A549 (cell line): ENCODE data around the gene WFS1. TPM values are rescaled to one million over a fixed set of nuclear protein-coding genes. Genes with fewer than 3 reads are reported as not detected.

ENCODE experiments used
- ATAC-seq, 2 experiments: fragments of 200-7000 bp in 1 of 2; fragments of >200 bp in 1 of 2; cut with Nextera tagmentation in 1 of 2; cut with Tn5 transposase in 1 of 2; 3 replicates each; pipeline versions ENCODE4 v1.8.0 to v1.9.1; 2018 to 2020; ENCODE audit warnings: mild to moderate bottlenecking in 1 of 2, moderate library complexity in 1 of 2
- CTCF ChIA-PET: fragments of 300-600 bp; sonication (Branson Sonifier 250); formaldehyde crosslinking; extraction: SDS; loops from one replicate; lab custom pipeline; 2021; ENCODE audit warnings: antibody characterized with exemption, inconsistent platforms; lab: Yijun Ruan, JAX
- POLR2A ChIA-PET: fragments of 350-600 bp; formaldehyde crosslinking; extraction: SDS; loops from one replicate; lab custom pipeline; 2021; ENCODE audit warnings: antibody characterized with exemption, inconsistent platforms; lab: Yijun Ruan, JAX
- DNase-seq, 2 experiments: peaks; one replicate each; pipeline versions ENCODE4 v3.0.0 to v3.0.0-alpha.2; 2011 to 2016; ENCODE audit warnings: low read depth in 1 of 2, low spot score in 1 of 2
- FAIRE-seq: peaks from 2 replicates; lab custom pipeline; 2011; peaks lifted over from hg19 to GRCh38; lab: Jason Lieb, UNC
- H3K27ac ChIP-seq, 2 experiments: fragments of >200 bp; sonication (Bioruptor Twin); formaldehyde crosslinking; 3 replicates each; pipeline ENCODE4 v1.5.1; 2016 to 2017
- H3K4me1 ChIP-seq: fragments of >200 bp; sonication (Bioruptor Twin); formaldehyde crosslinking; 3 replicates; pipeline ENCODE4 v1.6.1; 2016
- H3K4me2 ChIP-seq: fragments of >200 bp; sonication (Bioruptor Twin); formaldehyde crosslinking; 3 replicates; pipeline ENCODE4 v1.6.1; 2016
- H3K4me3 ChIP-seq: fragments of >200 bp; sonication (Bioruptor Twin); formaldehyde crosslinking; 3 replicates; pipeline ENCODE4 v1.5.1; 2016
- H3K9me3 ChIP-seq: fragments of >200 bp; sonication (Bioruptor Twin); formaldehyde crosslinking; 3 replicates; pipeline ENCODE4 v1.6.1; 2016
- BHLHE40 ChIP-seq: IDR thresholded peaks from 2 replicates; pipeline ENCODE4 v1.6.1; 2012; ENCODE audit warnings: low read depth, low read length, inconsistent platforms
- CBX8 ChIP-seq: fragments of 200-600 bp; sonication (generic); IDR thresholded peaks from 2 replicates; pipeline ENCODE4 v1.6.1; 2016
- CEBPB ChIP-seq, 2 experiments: fragments of >200 bp in 1 of 2; sonication (Bioruptor Twin) in 1 of 2; formaldehyde crosslinking in 1 of 2; IDR thresholded peaks; 2 replicates each; pipeline ENCODE4 v1.6.1; 2012 to 2016
- CHD4 ChIP-seq: fragments of 200-600 bp; sonication (generic); IDR thresholded peaks from 2 replicates; pipeline ENCODE4 v1.6.1; 2016; ENCODE audit warnings: antibody characterized with exemption, mild to moderate bottlenecking, borderline replicate concordance
- FOSL2 ChIP-seq, 2 experiments: fragments of 450-650 bp in 1 of 2; fragments of >200 bp in 1 of 2; sonication (Bioruptor Twin) in 1 of 2; formaldehyde crosslinking; IDR thresholded peaks; 2 replicates each; pipeline versions ENCODE4 v1.5.0 to v1.6.1; 2016 to 2020; ENCODE audit warnings: mild to moderate bottlenecking in 1 of 2, moderate library complexity in 1 of 2
- HEYL ChIP-seq: fragments of 250-450 bp; sonication (Bioruptor Pico); IDR thresholded peaks from 2 replicates; pipeline ENCODE4 v1.8.0; 2021; ENCODE audit warnings: mild to moderate bottlenecking, moderate library complexity
- HOXA7 ChIP-seq: fragments of 250-450 bp; sonication (Bioruptor Pico); IDR thresholded peaks from 2 replicates; pipeline ENCODE4 v1.5.0; 2020; ENCODE audit warnings: mild to moderate bottlenecking, moderate library complexity
- HOXB5 ChIP-seq: fragments of 250-450 bp; sonication (Bioruptor Pico); IDR thresholded peaks from 2 replicates; pipeline ENCODE4 v1.5.0; 2020; ENCODE audit warnings: mild to moderate bottlenecking, moderate library complexity
- JUN ChIP-seq, 2 experiments: fragments of >200 bp; sonication (Bioruptor Twin); formaldehyde crosslinking; IDR thresholded peaks; 2 replicates in 1 of 2; 3 replicates in 1 of 2; pipeline ENCODE4 v1.6.1; 2016 to 2017
- KDM1A ChIP-seq: fragments of 200-600 bp; sonication (generic); IDR thresholded peaks from 2 replicates; pipeline ENCODE4 v1.6.1; 2016; ENCODE audit warnings: low read depth, mild to moderate bottlenecking
- MYC ChIP-seq: IDR thresholded peaks from 2 replicates; pipeline ENCODE4 v1.6.1; 2012; ENCODE audit warnings: mild to moderate bottlenecking, inconsistent platforms, low read length, improper control_type of control experiment, borderline replicate concordance
- NR3C1 ChIP-seq: fragments of >200 bp; sonication (Bioruptor Twin); formaldehyde crosslinking; IDR thresholded peaks from 3 replicates; pipeline ENCODE4 v1.6.1; 2017
- POLR2AphosphoS2 ChIP-seq: conservative IDR thresholded peaks from 2 replicates; pipeline ENCODE4 v1.6.1; 2012; ENCODE audit warnings: low read length, improper control_type of control experiment, inconsistent platforms
- RAD21 ChIP-seq, 2 experiments: fragments of >200 bp in 1 of 2; sonication (Bioruptor Twin) in 1 of 2; formaldehyde crosslinking in 1 of 2; IDR thresholded peaks in 1 of 2; conservative IDR thresholded peaks in 1 of 2; 2 replicates in 1 of 2; 3 replicates in 1 of 2; pipeline ENCODE4 v1.6.1; 2012 to 2018; ENCODE audit warnings: inconsistent platforms in 1 of 2
- RFX5 ChIP-seq: fragments of 450-650 bp; IDR thresholded peaks from 2 replicates; pipeline ENCODE4 v1.7.1; 2014; ENCODE audit warnings: antibody characterized with exemption, mild to moderate bottlenecking, moderate library complexity
- RNF2 ChIP-seq: fragments of 200-600 bp; sonication (generic); IDR thresholded peaks from 2 replicates; pipeline ENCODE4 v1.6.1; 2016; ENCODE audit warnings: low read depth, mild to moderate bottlenecking, antibody characterized with exemption, moderate library complexity, borderline replicate concordance
- SREBF2 ChIP-seq: fragments of 450-650 bp; IDR thresholded peaks from 2 replicates; pipeline ENCODE4 v1.6.1; 2014; ENCODE audit warnings: mild to moderate bottlenecking, moderate library complexity
- ZSCAN20 ChIP-seq: fragments of 250-450 bp; sonication (Bioruptor Pico); IDR thresholded peaks from 2 replicates; pipeline ENCODE4 v1.8.0; 2022; ENCODE audit warnings: mild to moderate bottlenecking, moderate library complexity
- WGBS: methylation state at CpG from one replicate; pipeline ENCODE4 v1.1.6; 2017; ENCODE audit errors: missing lambda C conversion rate; 5-methylcytosine and 5-hydroxymethylcytosine counted together
- polyA plus RNA-seq, 4 experiments: library from polyadenylated mRNA; depleted of rRNA in 3 of 4; stranded (reverse); fragments of >200 nt; fragmentation: RNase III in 1 of 4; extraction: RNeasy Plus Mini Kit Qiagen cat#74134 plus additional on column Dnase treatment in 1 of 4; gene quantifications; 2 replicates in 3 of 4; 3 replicates in 1 of 4; pipeline ENCODE4 v1.2.3, GENCODE V29; 2011 to 2017
- TF ChIP-seq, protein P1 (sequence below): fragments of 200-600 bp; sonication (generic); IDR thresholded peaks from 2 replicates; pipeline ENCODE4 v1.6.1; 2016; ENCODE audit warnings: antibody characterized with exemption, mild to moderate bottlenecking, moderate library complexity
- TF ChIP-seq, protein P2 (sequence below): fragments of >200 bp; sonication (Bioruptor Twin); formaldehyde crosslinking; IDR thresholded peaks from 2 replicates; pipeline ENCODE4 v1.6.1; 2016
- TF ChIP-seq, protein P3 (sequence below): fragments of 250-450 bp; sonication (Bioruptor Pico); IDR thresholded peaks from 2 replicates; pipeline ENCODE4 v1.5.0; 2020; ENCODE audit warnings: low read depth, mild to moderate bottlenecking, moderate library complexity
- TF ChIP-seq, protein P4 (sequence below): fragments of 450-650 bp; IDR thresholded peaks from 2 replicates; pipeline ENCODE4 v1.6.1; 2014; ENCODE audit warnings: antibody characterized with exemption
- TF ChIP-seq, protein P5 (sequence below): fragments of >200 bp; sonication (Bioruptor Twin); formaldehyde crosslinking; IDR thresholded peaks from 3 replicates; pipeline ENCODE4 v1.6.1; 2016

Gene WFS1
- polyA plus RNA-seq, 2 of the 4 experiments (the other 2 are of a cell fraction) = 8.8 to 13.6 TPM

DNA sequence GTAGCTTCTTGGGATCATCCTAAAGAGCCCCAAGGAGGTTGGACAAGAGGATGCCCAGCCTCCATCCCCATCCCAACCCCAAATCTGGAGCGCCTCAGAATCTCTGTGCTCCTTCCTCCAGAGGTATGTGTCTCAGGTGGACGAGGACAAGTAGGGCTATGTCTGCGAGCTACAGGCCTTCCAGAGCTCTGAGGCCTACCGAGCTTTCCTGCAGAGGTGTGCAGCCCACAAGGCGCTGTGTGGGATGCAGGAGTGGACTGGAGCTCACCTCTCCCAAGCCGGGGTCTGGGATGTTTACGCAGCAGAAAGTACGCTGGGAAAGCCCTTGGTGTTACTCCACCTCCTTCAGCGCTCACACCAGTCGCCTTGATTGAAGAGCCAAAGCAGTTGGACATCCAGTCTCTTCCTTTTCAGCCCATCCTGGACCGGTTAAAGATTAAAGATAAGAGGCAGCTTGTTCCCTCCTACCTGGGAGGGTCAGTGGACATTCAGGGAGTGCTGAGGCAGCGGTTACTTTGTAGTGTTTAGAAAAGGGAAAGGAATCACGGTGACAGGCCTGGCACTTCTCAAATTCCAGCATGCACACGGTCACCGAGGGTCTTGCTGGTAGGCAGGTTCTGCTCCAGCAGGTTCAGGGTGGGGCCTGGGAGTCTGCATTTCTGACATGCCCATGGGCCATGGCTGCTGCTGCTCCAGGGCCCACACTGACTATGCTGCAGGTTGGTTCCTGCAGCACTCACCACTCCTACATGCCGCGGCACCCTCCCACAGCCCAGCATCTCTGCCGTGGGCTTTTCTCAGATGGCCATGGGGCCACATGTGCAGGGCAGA, 39.8 kb upstream of the WFS1 start (continued):
- TF ChIP-seq, protein P1, sequence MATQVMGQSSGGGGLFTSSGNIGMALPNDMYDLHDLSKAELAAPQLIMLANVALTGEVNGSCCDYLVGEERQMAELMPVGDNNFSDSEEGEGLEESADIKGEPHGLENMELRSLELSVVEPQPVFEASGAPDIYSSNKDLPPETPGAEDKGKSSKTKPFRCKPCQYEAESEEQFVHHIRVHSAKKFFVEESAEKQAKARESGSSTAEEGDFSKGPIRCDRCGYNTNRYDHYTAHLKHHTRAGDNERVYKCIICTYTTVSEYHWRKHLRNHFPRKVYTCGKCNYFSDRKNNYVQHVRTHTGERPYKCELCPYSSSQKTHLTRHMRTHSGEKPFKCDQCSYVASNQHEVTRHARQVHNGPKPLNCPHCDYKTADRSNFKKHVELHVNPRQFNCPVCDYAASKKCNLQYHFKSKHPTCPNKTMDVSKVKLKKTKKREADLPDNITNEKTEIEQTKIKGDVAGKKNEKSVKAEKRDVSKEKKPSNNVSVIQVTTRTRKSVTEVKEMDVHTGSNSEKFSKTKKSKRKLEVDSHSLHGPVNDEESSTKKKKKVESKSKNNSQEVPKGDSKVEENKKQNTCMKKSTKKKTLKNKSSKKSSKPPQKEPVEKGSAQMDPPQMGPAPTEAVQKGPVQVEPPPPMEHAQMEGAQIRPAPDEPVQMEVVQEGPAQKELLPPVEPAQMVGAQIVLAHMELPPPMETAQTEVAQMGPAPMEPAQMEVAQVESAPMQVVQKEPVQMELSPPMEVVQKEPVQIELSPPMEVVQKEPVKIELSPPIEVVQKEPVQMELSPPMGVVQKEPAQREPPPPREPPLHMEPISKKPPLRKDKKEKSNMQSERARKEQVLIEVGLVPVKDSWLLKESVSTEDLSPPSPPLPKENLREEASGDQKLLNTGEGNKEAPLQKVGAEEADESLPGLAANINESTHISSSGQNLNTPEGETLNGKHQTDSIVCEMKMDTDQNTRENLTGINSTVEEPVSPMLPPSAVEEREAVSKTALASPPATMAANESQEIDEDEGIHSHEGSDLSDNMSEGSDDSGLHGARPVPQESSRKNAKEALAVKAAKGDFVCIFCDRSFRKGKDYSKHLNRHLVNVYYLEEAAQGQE = no peak

DNA sequence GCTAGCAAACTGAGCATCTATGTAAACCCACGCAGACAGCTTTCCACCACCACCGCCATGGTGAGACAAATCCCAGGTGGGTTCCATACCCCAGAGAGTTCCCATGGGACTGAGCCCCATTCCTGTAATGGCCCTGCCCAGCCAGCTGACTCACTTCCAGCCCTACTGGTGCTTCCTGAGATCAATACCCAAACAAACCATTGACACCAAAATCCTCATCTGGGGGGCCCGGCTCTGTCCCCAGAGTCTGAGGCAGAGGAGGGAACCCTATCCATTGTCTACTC, 39.2 kb upstream of the WFS1 start:
- H3K9me3 ChIP-seq = no peaks in the 10 kb centered on the region
- H3K4me3 ChIP-seq = no peak overlapping the region
- 42% methylated on average over 2 of the region's 3 CpGs for WGBS
- no peak for DNase-seq
- ChIA-PET POLR2A (no interaction called here), CTCF (interaction anchor here (1.5 kb wide), 1 partner anchor 20 kb away, joined by 4 read pairs; no protein-coding TSS in a partner anchor)
- no peak overlapping the region for H3K4me2 ChIP-seq
- H3K27ac ChIP-seq = no peak overlapping the region
- TF ChIP-seq CBX8 = no peak
- TF ChIP-seq, protein P2, sequence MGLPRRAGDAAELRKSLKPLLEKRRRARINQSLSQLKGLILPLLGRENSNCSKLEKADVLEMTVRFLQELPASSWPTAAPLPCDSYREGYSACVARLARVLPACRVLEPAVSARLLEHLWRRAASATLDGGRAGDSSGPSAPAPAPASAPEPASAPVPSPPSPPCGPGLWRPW = no peak
- no peak for TF ChIP-seq RFX5
- TF ChIP-seq, protein P3, sequence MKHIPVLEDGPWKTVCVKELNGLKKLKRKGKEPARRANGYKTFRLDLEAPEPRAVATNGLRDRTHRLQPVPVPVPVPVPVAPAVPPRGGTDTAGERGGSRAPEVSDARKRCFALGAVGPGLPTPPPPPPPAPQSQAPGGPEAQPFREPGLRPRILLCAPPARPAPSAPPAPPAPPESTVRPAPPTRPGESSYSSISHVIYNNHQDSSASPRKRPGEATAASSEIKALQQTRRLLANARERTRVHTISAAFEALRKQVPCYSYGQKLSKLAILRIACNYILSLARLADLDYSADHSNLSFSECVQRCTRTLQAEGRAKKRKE (CRISPR knock-in tag) = no peak
- TF ChIP-seq FOSL2 (IDR thresholded peaks at IDR 0.05) = no peak
- no peak for TF ChIP-seq FOSL2 (CRISPR knock-in tag; IDR thresholded peaks at IDR 0.05)
- TF ChIP-seq HOXB5 (CRISPR knock-in tag) = no peak
- TF ChIP-seq, protein P4, sequence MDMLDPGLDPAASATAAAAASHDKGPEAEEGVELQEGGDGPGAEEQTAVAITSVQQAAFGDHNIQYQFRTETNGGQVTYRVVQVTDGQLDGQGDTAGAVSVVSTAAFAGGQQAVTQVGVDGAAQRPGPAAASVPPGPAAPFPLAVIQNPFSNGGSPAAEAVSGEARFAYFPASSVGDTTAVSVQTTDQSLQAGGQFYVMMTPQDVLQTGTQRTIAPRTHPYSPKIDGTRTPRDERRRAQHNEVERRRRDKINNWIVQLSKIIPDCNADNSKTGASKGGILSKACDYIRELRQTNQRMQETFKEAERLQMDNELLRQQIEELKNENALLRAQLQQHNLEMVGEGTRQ = no peak
- no peak for TF ChIP-seq POLR2AphosphoS2
- TF ChIP-seq RAD21 (conservative IDR thresholded peaks at IDR 0.05 in 1 of 2, IDR thresholded peaks at IDR 0.05 in 1 of 2) = no peak
- TF ChIP-seq BHLHE40 = no peak
- TF ChIP-seq MYC = no peak
- TF ChIP-seq CEBPB (IDR thresholded peaks at IDR 0.05) = no peak
- no peak for TF ChIP-seq ZSCAN20
- H3K4me1 ChIP-seq = no peaks in the 10 kb centered on the region
- ATAC-seq = no peak
- FAIRE-seq = no peak

DNA sequence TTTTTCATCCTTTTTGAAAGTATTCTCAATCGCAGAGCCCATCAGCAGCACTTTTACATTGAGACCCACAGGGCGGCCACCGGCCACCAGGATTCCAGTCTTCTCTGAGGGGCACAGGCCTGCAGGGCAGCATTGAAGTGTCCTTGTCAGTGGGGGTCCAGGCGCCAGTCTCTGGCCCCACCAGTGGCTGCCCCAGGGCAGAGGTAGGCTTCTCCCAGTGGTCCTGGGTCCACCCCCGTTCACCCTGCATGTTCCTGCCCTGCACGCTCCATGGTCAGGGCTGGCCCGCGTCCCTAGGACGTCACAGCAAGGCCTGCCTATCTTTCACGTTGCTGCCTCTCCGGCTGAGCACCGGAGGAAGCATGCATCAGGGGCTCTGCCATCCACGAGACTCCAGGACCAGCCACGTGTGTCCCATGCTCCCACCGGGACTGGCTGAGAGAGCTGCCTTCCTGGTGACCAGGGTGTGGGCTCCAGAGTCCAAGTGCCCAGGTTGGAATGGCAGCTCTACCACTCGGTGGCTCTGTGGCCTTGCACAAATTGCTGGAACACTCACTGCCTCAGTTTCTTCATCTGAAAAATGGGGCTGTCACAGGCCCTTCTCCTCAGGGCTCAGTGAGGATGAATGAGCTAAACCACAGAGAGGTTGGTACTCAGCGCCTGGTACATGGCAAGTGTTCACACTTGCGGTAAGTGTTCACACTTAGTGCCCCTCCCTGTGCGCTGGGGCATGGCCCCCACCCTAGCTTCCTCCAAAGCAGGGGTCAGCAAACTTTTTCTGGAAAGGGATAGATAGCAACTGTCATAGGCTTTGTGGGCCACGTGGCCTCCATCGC, 38.6 kb upstream of the WFS1 start:
- ATAC-seq = no peak
- no peak overlapping the region for H3K4me3 ChIP-seq
- no peak for FAIRE-seq
- H3K9me3 ChIP-seq = no peaks in the 10 kb centered on the region
- POLR2A ChIA-PET = no interaction called here
- no peak overlapping the region for H3K4me2 ChIP-seq
- H3K27ac ChIP-seq = no peak overlapping the region
- WGBS = 72% methylated on average over 11 of the region's 21 CpGs
- H3K4me1 ChIP-seq = no peaks in the 10 kb centered on the region
- DNase-seq = no peak
- CTCF ChIA-PET = interaction anchor here (1.5 kb wide), 2 partner anchors 19 to 20 kb away, joined by 4 to 6 read pairs; no protein-coding TSS in a partner anchor
- TF ChIP-seq CEBPB (IDR thresholded peaks at IDR 0.05) (no peak), KDM1A (no peak), NR3C1 (no peak), HOXA7 (CRISPR knock-in tag) (no peak), CHD4 (no peak), RNF2 (no peak), FOSL2 (IDR thresholded peaks at IDR 0.05) (no peak), FOSL2 (CRISPR knock-in tag; IDR thresholded peaks at IDR 0.05) (no peak), JUN (IDR thresholded peaks at IDR 0.05) (no peak), CBX8 (no peak), MYC (no peak), SREBF2 (no peak), HEYL (no peak)
- TF ChIP-seq, protein P5, sequence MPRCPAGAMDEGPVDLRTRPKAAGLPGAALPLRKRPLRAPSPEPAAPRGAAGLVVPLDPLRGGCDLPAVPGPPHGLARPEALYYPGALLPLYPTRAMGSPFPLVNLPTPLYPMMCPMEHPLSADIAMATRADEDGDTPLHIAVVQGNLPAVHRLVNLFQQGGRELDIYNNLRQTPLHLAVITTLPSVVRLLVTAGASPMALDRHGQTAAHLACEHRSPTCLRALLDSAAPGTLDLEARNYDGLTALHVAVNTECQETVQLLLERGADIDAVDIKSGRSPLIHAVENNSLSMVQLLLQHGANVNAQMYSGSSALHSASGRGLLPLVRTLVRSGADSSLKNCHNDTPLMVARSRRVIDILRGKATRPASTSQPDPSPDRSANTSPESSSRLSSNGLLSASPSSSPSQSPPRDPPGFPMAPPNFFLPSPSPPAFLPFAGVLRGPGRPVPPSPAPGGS = no peak
- TF ChIP-seq, protein P3 (CRISPR knock-in tag) = no peak
